ENCODE results near the gene COL21A1.

Gene COL21A1

GRCh38 chr6:56093776-56094175, 153.6 kb downstream of the COL21A1 start:
- no peak for TF ChIP-seq ZFX (IDR thresholded peaks at IDR 0.05)
- no peak for TF ChIP-seq CTCF (conservative IDR thresholded peaks at IDR 0.05)

GRCh38 chr6:56091159-56091869, 156.1 kb downstream of the COL21A1 start:
- no peak overlapping the region for H3K27ac ChIP-seq
- TF ChIP-seq CTCF (conservative IDR thresholded peaks at IDR 0.05), result no peak

More at GRCh38 chr6:56093776-56094175, 153.6 kb downstream of the COL21A1 start:
- H3K27ac ChIP-seq, result no peak overlapping the region

GRCh38 chr6:56088641-56089040, 158.7 kb downstream of the COL21A1 start:
- no peak overlapping the region for H3K27ac ChIP-seq
- TF ChIP-seq ZFX (IDR thresholded peaks at IDR 0.05) (no peak), CTCF (conservative IDR thresholded peaks at IDR 0.05) (no peak)

GRCh38 chr6:56087421-56087820, 160.0 kb downstream of the COL21A1 start:
- no peak overlapping the region for H3K27ac ChIP-seq
- TF ChIP-seq ZFX (IDR thresholded peaks at IDR 0.05) (no peak), CTCF (conservative IDR thresholded peaks at IDR 0.05) (no peak)

GRCh38 chr6:56079751-56080540, 167.4 kb downstream of the COL21A1 start:
- no peak for TF ChIP-seq ZFX (IDR thresholded peaks at IDR 0.05)
- TF ChIP-seq CTCF (conservative IDR thresholded peaks at IDR 0.05), result no peak
- H3K27ac ChIP-seq, result no peak overlapping the region

GRCh38 chr6:56076033-56076432, 171.3 kb downstream of the COL21A1 start:
- no peak overlapping the region for H3K27ac ChIP-seq
- TF ChIP-seq CTCF (conservative IDR thresholded peaks at IDR 0.05), result no peak
- no peak for TF ChIP-seq ZFX (IDR thresholded peaks at IDR 0.05)

GRCh38 chr6:56073761-56074160, 173.6 kb downstream of the COL21A1 start:
- TF ChIP-seq ZFX (IDR thresholded peaks at IDR 0.05), result no peak
- TF ChIP-seq CTCF (conservative IDR thresholded peaks at IDR 0.05), result no peak
- no peak overlapping the region for H3K27ac ChIP-seq

All from C4-2B (cell line).